NCI-H774 (cell line): ENCODE measurements around the gene TRAPPC10.

ENCODE experiments used
- DNase-seq: peaks from one replicate; lab custom pipeline; 2025; lab: John Stamatoyannopoulos, UW

The TRAPPC10 gene

DNA sequence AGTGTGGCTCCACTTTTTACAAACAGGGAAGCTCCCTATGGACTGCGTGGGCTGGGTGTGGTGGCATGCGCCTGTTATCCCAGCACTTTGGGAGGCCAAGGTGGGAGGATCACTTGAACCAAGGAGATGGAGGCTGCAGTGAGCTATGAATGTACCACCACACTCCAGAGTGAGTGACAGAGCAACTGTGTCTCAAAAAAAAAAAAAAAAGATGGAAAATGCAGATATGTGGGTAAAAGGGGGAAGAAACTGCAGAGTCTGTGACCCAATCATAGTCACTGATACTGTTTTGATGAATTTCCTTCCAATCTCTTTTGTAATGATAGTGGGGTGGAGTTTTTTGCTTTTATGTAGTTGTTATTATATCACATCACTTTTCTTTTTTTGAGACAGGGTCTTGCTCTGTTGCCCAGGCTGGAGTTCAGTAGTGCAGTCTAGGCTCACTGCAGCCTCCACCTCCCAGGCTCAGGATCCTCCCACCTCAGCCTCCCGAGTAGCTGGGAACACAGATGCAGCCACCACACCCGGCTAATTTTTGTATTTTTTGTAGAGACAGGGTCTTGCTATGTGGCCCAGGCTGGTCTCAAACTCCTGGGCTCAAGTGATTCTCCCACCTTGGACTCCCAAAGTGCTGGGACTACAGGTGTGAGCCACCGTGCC lies 8.7 kb upstream of the TRAPPC10 start:
- no peak for DNase-seq

DNA sequence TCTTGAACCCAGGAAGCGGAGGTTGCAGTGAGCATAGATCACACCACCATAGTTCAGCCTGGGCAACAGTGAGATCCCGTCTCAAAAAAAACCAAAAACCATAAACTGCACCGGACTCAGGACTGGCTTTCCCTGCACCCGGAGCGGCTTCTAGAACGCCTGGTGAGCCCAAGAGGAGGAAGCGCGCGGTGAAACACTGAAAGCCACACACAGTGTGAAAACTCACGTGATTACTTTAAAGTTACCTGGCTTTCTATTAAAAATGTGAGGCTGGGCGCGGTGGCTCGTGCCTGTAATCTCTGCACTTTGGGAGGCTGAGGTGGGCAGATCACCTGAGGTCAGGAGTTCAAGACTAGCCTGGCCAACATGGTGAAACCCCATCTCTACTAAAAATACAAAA lies 7.0 kb upstream of the TRAPPC10 start:
- no peak for DNase-seq

DNA sequence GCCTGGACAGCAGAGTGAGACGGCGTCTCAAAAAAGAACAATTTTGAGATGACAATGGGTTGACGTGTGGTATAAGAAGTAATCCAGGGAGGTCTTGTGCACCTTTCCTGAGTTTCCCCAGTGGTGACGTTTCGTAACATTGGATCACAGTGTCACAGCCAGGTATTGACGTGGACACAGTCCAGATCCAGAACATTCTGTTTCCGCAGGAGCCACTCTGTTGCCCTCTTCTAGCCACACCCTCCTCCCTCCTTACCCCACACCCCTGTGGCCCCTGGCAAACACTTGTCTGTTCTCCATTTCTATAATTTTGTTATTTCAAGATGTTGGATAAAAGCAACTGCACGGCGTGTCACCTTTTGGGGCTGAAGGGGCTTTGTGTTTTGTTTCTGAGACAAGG lies 6.5 kb upstream of the TRAPPC10 start:
- no peak for DNase-seq

DNA sequence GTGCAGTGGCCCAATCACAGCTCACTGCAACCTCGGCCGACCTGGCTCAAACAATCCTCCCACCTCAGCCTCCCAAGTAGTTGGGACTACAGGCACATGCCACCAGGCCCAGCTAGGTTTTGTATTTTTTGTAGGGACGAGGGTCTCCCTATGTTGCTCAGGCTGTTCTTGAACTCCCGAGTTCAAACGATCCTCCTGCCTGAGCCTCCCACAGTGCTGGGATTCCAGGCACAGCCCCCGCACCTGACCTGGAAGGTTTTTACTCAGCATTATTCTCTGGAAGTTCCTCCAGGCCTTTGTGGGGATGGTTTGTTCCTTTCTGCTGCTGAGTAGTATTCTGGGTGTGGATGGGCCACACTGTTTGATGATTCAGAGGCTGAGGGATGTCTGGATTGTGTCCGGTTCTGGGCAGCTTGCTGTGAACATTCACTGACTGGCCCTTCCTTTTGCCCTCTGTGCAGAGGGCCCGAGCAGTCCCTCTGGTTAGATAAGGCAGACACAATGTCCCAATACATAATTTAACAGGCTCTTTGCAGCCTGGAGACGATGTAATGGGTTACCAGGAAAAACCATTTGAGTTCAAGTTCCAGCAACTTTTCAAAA lies 6.0 kb upstream of the TRAPPC10 start:
- no peak for DNase-seq

DNA sequence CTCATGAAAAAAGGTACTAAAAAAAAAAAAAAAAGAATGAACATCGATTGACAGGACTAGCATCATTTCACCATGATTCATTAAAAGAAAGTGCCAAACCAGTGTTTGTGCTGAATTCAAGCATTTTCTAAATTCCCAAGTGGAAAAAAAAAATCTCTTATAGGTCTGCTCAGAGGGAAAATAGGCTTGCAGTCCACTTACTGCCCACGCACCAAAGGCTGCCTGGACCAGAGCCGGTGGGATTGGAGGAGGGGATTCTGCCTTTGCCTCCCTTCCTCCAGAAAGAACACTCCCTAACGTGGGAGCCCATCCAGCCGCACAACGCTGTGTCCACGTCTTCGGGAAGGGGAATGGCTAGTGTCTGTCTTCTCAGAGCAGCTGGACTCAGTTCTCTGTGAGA lies 5.5 kb upstream of the TRAPPC10 start:
- no peak for DNase-seq

DNA sequence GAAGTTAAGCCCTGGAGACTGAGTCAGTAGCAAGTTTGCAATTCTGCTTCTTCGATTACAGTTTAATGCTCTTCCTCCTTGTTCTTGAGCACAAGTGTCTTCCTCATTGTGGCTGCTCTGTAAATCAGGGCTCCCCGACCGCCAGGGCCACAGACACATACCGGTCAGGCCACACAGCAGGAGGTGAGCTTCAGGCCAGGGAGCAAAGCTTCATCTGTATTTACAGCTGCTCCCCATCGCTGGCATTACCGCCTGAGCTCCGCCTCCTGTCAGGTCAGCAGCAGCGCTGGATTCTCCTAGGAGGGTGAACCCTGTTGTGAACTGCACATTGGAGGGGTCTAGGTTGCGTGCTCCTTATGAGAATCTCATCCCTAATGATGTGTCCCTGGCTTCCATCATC lies 1.7 kb upstream of the TRAPPC10 start:
- no peak for DNase-seq

DNA sequence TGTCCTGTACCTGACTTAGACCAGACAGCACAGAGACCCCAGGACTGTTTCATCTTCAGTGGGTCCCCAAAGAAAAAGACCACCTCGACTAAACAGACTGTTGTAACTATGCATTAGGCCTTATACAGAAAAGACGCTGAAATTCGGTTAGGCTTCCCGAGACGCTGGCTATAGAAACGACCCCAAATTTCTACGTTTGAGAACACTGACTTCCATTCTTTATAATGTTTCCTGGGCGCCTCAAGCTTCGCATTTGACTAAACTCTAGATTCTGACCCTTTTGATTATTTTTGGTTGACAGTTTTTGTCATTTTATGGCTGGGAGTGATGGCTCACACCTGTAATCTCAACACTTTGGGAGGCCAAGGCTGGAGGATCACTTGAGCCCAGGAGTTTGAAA lies 986 bp upstream of the TRAPPC10 start:
- no peak for DNase-seq

DNA sequence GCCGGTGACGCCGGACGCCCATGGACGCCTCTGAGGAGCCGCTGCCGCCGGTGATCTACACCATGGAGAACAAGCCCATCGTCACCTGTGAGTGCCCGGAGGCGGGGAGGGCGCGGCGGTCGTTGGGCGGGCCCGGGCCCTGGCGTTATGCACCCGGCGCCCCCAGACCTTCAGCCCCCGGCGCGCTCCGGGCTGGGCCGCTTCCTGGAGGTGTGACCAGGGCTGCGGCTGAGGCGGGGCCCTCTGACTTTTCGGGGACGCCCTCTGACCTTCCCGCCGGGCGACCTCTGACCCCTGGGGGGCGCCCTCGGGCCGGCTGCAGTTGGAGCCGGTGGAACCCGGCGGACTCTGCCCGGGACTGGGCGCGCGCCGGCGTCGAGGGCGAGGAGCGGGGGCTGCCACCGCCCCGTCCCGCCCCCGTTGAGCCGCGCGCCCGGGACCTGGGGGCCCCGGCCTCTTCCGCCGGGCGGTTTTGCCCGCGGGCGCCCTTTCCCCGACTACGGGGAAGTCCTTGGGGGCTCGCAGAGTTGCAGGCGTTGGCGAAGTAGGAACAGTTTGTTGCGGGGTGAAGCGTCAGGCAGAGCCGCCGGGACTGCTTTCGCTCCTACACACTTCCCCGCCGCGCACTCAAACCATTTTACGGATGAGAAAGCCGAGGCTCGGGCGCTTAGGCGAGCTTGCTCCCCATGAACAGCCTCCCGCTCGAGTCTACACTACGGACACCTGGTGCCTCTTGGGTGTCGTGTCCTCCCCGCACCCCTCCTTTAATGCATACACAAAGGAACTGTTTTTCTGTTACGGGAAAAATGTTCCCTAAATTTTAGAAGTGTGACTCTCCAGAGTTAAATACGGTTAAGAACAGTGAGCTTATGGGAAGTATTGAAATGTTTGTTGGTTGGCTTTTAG lies 618 bp downstream of the TRAPPC10 start:
- DNase-seq, result no peak

DNA sequence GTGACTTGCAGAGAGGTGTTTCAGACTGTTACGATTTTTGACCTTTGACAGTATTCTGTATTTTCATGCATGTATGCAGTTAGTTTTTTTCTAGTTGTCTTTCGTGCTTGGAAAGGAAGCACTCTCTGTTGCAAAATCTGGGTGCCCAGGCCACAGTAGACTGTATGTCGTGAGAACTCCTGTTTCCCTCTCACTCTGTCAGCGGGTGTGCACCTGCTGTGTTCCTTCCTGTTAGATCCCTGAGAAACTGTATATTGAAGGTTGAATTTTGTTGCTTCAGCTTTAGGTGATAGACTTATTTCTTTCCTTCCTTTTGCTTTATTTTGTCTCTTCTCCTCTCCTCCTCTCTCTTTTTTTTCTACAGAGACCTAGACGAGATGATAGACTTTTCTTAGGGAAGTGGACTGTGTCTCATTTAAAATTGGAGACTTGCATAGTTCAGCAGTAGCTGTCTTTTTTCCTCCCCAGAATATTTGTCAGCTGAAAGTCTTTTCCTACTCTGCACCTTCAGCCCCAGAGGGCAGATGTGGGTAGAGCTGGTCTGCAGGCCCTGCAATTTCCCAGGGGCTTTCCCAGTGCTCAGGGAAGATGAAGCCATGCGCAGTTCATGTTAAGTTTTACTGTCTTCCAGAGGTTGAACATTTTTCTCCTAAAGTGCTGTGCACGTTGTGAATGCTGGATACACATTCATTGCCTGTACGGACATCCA lies 1.4 kb downstream of the TRAPPC10 start:
- no peak for DNase-seq

DNA sequence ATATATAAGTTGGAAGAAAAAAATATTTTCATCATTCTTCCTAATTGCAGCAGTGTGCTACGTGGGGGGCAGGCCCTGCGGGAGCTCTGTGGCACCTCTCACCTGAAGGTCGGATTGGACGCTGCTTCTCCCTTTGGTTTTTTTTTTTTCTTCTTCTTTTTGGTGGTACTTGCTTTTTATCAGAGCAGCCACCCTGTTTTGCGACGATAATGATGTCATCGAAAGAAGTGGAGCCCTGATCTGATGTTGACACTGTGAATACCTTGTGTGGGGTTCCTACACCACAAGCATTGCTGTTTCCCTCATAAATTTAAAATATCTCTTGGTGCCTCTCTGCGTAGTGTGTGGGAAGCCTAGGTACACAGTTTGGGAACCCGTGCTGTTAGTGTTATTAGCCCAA lies 5.5 kb downstream of the TRAPPC10 start:
- no peak for DNase-seq

DNA sequence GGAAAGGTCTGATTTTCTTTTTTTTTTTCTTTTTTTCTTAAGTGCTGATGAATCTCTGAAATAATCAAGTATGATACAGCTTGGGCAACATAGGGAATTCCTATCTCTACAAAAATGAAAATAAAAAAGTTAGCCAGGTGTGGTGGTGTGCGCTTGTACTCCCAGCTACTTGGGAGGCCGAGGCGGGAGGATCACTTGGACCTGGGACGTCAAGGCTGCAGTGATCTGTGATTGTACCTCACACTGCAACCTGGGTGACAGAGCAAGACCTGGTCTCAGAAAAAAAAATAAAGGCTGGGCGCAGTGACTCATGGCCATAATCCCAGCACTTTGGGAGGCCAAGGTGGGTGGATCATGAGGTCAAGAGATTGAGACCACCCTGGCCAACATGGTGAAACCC lies 6.0 kb downstream of the TRAPPC10 start:
- no peak for DNase-seq

DNA sequence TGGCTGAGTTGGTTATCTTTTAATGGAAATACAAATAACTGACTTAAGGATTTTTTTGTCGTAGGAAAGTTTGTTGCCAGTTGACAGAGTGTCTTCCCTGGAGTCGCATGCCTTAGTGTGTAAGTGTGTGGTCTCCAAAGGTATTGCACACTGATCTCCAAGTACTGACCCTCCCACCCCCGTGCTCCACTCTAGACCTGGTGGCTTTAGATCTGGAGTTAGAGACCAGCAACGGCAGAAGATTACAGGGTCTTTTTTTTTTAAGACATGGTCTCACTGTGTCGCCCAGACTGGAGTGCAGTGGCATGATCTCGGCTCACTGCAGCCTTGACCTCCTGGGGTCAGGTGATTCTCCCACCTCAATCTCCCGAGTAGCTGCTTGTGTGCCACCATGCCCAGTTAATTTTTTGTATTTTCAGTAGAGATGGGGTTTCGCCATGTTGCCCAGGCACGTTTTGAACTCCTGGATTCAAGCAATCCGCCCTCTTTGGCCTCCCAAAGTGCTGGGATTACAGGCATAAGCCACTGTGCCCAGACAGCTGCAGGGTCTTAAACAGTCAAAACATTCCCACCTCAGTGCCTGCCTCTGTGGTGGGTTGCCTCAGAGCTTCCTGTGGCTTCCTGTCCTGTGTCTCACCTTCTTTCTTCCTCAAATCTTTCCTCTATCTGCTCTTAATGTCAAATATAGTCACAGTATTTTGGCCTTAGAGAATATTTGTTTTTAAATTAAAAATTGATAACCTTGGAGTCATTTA lies 6.9 kb downstream of the TRAPPC10 start:
- no peak for DNase-seq

DNA sequence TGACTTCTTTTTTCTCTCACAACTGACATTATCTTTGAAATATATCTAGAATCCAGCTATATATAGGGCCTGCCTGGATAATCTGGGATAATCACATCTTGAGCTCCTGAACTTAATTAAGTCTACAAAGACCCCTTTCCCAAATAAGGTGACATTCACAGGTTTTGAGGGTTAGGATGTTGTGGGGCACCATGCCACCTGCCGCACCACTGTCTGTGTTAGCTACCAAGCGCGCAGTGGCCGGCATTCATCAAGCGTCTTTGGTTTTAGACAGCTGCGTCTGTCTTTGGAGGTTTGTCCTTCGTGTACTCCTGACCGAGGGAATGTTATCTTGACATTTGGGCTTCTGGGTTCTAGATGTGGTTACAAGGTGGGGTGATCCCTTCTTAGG lies 7.5 kb downstream of the TRAPPC10 start:
- no peak for DNase-seq

DNA sequence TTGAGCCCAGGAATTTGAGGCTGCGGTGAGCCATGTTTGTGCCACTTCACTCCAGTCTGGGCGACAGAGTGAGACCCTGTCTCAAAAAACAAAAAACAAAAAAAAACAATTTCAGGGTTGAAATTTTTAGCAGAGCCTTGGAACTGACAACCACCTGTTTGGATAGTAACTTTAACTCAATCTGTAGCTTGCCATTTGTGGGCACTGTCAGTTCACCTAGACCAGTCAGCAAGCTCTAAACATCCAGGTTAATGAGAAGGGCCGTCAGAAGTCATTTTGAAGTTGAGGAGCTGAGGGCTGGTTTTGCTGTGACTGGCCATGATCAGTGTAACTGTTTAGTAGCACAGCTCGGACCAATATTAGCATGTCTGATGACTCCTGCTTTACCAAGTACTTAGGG lies 8.4 kb downstream of the TRAPPC10 start:
- no peak for DNase-seq

DNA sequence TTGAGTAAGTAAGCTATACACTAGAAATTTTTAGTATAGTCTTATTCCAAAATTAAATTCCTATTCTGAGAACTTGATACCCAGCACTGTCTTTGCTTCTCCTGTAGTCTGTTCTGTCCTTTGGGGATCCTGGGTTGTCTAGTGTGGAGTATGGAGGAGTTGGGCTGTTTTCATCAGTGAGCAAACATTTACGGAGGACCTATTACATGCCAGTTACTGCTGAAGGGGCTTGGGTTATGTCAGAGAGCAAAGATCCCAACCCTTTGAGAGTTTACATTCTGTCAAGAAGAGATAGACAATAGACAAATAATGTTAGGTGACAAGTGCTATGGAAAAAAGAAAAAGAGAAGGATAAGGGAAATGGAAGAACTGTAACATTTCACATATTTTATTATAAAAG lies 9.0 kb downstream of the TRAPPC10 start:
- DNase-seq, result no peak

DNA sequence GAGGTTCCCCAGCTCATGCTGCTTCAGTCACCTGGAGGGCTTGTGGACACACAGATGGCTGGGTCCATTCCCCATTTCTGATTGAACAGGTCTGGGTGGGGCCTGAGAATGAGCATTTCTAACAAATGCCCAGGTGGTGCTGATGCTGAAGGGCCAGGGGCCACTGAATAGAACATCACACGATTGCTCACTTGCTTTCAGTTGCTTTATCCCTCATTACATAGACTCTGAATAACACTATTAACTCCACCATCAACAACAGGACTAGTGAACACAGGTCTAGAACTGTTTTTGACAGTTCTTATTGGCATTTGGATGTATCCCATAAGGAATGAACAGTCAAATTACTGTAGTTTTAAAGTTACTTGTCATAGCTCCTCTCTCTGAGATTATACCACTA lies 12.1 kb downstream of the TRAPPC10 start:
- no peak for DNase-seq

DNA sequence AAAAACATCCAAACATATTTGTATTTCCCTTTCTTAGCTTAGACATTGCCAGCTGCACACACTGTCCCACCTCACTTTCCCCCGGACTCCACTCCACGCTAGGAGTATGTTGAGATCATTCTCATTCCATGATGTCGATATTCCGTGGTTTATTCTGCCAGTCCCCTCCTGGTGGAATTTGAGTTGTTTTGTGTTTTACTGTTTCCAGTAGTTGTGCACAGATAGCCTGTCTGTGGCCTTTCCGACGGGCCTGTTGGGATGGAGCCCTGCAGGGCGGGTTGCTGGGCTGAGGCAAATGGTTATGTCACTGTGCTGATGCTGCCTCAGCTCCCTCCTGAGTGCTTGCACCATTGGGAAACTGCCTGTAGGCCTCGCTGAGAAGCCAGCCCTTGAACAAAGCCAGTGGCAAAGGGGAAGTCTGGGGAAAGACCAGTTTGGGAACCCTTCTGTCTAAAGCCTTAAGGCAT lies 12.8 kb downstream of the TRAPPC10 start:
- no peak for DNase-seq

DNA sequence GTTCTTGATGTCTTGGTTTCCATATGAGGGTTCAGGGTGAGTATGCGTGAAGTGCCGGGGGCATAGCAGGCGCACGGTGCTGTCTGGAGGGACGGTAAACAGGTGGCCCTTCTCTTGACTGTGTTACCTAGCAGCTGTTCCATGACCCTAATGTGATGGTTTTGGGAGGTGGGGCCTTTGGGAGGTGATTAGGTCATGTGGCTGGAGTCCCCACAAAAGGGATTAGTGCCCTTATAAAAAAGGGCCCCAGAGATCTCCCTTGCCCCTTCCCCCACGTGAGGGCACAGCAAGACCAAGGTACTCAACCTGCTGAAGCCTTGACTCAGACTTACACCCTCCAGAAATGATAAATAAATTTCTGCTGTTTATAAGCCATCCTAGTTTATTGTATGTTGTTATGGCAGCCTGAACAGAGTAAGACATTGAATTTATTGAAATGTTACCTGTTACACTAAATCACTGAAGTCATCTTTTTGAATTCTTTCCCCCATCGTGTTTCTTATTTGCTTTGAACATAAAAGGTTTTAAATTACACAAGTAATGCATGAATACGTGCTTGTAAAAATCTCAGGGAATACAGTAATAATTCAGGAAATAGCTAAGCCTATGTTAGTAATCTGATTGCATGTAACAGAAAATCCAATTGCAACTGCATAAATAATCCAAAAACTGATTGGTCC lies 15.6 kb downstream of the TRAPPC10 start:
- no peak for DNase-seq

DNA sequence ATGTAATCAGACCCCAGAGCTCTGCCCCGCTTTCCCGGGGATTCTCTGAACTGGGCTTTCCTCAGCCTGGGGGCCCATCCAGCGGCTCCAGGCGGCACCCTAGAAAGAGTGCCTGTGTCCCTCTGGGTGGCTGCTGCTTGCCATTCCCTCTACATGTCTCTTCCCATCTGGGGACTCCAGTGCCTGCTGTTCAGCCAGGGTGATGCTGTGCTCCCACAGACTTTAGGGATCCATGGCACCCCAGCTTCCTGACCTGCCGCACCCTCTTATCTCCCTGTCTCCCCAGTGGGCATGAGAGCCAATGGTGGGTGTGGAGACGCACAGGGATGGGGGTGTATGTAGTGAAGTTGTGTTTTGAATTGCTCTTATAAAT lies 16.2 kb downstream of the TRAPPC10 start:
- DNase-seq, result no peak

DNA sequence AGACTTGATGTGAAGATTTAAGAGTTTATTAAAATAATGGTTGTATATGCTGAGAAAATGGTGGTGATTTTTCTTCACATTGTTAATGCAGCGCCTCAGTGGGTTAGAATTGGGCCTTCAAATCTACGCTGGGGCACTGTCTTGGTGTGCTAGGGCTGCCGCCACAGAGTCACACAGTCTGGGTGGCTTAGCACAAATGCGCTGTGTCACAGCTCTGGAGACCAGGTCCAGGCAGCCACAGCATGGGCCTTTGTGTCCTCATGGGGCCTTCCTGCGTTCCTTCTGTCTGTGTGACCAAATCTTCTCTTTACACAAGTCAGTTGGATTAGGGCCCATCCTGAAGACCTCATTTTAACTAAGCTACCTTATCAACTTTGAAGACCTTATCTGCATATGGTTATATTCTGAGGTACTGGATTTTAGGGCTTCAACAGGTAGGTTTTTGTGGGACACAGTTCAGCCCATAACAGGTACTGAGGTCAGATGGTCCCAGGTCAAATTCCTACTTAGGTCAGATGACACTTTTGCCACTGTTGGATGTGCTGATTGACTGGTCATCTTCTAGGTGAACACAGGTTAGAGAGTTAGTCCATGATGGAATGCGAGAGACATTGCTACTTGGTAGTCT lies 17.5 kb downstream of the TRAPPC10 start:
- DNase-seq, result no peak

DNA sequence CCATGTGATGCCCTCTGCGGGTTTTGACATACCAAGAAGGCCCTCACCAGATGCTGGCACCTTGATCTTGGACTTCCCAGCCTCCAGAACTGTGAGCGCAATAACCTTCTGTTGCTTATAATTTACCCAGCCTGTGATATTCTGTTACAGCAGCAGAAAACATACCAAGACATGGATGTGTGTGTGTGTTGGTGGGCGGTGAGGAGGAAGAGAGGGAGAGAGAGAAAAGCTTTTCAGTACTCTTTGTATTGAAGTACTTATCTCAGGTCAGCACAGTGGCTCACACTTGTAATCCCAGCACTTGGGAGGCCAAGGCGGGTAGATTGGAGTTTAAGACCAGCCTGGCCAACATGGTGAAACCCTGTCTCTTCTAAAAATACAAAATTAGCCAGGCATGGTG lies 23.1 kb downstream of the TRAPPC10 start:
- no peak for DNase-seq
